Endodermal cell (in vitro differentiated cells): ENCODE results near the gene MMEL1. TPM values are rescaled to one million over a fixed set of nuclear protein-coding genes. Genes with fewer than 3 reads are reported as not detected.

Experiments
- DNase-seq: peaks from one replicate; pipeline ENCODE4 v3.0.0-alpha.2; 2017
- H3K27ac ChIP-seq: 2 replicates; pipeline ENCODE4 v1.5.1; 2013; ENCODE audit warnings: mild to moderate bottlenecking, low read depth, low read length, moderate library complexity
- H3K27me3 ChIP-seq: 2 replicates; pipeline ENCODE4 v1.6.1; 2013; ENCODE audit warnings: mild to moderate bottlenecking, low read length, moderate library complexity; ENCODE audit not compliant: insufficient read depth, control insufficient read depth, poor library complexity, severe bottlenecking
- H3K36me3 ChIP-seq: 2 replicates; pipeline ENCODE4 v1.7.0; 2013; ENCODE audit warnings: mild to moderate bottlenecking, low read length, moderate library complexity; ENCODE audit not compliant: control insufficient read depth, insufficient read depth
- H3K4me1 ChIP-seq: one replicate; pipeline ENCODE4 v1.7.0; 2013; ENCODE audit warnings: low read length; ENCODE audit not compliant: control insufficient read depth, insufficient read depth
- H3K4me3 ChIP-seq: 2 replicates; pipeline ENCODE4 v1.5.1; 2013; ENCODE audit warnings: mild to moderate bottlenecking, low read length, moderate library complexity
- H3K9ac ChIP-seq: 2 replicates; pipeline ENCODE4 v1.6.1; 2013; ENCODE audit warnings: mild to moderate bottlenecking, low read length, moderate library complexity; ENCODE audit not compliant: poor library complexity, severe bottlenecking; ENCODE audit errors: extremely low read depth
- H3K9me3 ChIP-seq: 2 replicates; pipeline ENCODE4 v1.6.1; 2013; ENCODE audit warnings: mild to moderate bottlenecking, low read length, moderate library complexity; ENCODE audit not compliant: control insufficient read depth
- H3K27ac Mint-ChIP-seq: 2 replicates; pipeline ENCODE4 v1.8.0; 2020; ENCODE audit warnings: mixed read lengths
- H3K27me3 Mint-ChIP-seq: 2 replicates; pipeline ENCODE4 v1.8.0; 2021; ENCODE audit warnings: mild to moderate bottlenecking, mixed read lengths; ENCODE audit not compliant: insufficient read depth
- H3K36me3 Mint-ChIP-seq: 2 replicates; pipeline ENCODE4 v1.8.0; 2020; ENCODE audit warnings: low read depth, mixed read lengths
- H3K4me1 Mint-ChIP-seq: 2 replicates; pipeline ENCODE4 v1.8.0; 2020; ENCODE audit warnings: mixed read lengths
- H3K4me3 Mint-ChIP-seq: 2 replicates; pipeline ENCODE4 v1.8.0; 2020; ENCODE audit warnings: mild to moderate bottlenecking, moderate library complexity, mixed read lengths
- H3K9me3 Mint-ChIP-seq: 2 replicates; pipeline ENCODE4 v1.8.0; 2020; ENCODE audit warnings: mild to moderate bottlenecking, mixed read lengths
- WGBS, 2 experiments: methylation state at CpG; one replicate each; pipeline versions ENCODE4 v1.1.5 to v1.1.7; 2013; ENCODE audit warnings: missing lambda C conversion rate in 2 of 2, mixed read lengths in 1 of 2; ENCODE audit not compliant: insufficient coverage in 1 of 2, insufficient read length in 1 of 2; 5-methylcytosine and 5-hydroxymethylcytosine counted together
- total RNA-seq, 2 donors: library from RNA; stranded (reverse); fragmentation: NEBNext Ultra II Directional in 1 of 2; extraction: Animal tissue kit (Norgen Biotek cat#: 25700) in 1 of 2; gene quantifications; 2 replicates in 1 of 2; 3 replicates in 1 of 2; pipeline ENCODE4 v1.2.1, GENCODE V29; 2021
- TF ChIP-seq, protein P1 (sequence below): fragments of 200-600 bp; sonication (generic); conservative IDR thresholded peaks from 2 replicates; pipeline ENCODE4 v1.5.0; 2021; ENCODE audit warnings: antibody characterized with exemption, mild to moderate bottlenecking

The MMEL1 gene
- total RNA-seq, 2 donors from 2014 or later, result 0.42 TPM; not detected in 1

DNA sequence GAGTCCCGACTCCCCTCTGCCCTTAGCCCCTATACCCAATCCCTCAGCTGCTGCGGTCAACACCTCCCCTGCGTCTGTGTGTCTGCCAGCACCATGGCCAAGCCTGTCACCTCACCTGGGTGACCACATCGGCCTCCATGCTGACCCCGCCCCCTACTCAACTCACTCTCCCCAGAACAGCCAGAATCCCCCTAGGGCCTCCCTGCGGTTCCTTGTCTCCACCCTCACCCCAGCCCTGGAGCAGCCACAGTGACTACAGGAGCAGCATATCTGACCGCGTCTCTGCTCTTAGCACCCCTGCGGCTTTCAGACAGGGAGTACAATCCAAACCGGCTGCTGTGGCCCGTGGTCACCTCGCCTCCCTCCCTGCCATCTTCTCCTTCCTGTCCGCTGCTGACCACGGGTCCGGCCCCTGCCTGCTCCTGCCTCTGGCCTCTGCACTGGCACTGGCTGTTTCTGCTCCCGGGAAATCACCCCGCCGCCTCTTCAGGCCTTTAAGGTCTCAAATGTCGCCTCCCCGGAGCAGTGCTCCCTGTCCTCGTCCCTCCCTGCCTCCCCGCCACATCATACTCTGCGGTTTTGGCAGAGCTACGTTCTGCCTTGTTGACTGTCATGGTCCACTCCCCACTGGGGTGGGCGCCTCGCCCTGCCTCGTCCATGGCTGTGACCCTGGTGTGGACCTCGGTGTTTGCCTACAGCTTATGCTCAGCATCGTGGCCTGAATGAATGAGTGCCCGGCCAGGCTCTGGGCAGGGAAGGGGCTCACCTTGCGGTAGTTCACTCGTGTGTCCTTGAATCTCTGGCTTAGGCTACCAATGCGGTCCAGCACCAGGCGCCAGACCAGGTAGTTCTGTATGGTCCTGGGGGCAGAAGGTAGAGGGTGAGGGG, 35.1 kb downstream of the MMEL1 start:
- DNase-seq, result peak; percentile 42
- H3K9me3 ChIP-seq, result no peaks in the 10 kb centered on the region
- no peaks in the 10 kb centered on the region for H3K27me3 ChIP-seq
- H3K27me3 Mint-ChIP-seq, result peaks cover under 1% of the 10 kb centered on the region
- H3K9ac ChIP-seq, result no peak overlapping the region
- WGBS, 2 experiments, result 83 to 84% methylated on average over 30 to 34 of the region's 34 CpGs
- H3K27ac Mint-ChIP-seq, result no peak overlapping the region
- H3K4me3 ChIP-seq, result no peak overlapping the region
- H3K4me1 ChIP-seq, result no peaks in the 10 kb centered on the region
- no peaks in the 10 kb centered on the region for H3K36me3 ChIP-seq
- no peaks in the 10 kb centered on the region for H3K36me3 Mint-ChIP-seq
- H3K27ac ChIP-seq, result no peak overlapping the region
- TF ChIP-seq, protein P1, sequence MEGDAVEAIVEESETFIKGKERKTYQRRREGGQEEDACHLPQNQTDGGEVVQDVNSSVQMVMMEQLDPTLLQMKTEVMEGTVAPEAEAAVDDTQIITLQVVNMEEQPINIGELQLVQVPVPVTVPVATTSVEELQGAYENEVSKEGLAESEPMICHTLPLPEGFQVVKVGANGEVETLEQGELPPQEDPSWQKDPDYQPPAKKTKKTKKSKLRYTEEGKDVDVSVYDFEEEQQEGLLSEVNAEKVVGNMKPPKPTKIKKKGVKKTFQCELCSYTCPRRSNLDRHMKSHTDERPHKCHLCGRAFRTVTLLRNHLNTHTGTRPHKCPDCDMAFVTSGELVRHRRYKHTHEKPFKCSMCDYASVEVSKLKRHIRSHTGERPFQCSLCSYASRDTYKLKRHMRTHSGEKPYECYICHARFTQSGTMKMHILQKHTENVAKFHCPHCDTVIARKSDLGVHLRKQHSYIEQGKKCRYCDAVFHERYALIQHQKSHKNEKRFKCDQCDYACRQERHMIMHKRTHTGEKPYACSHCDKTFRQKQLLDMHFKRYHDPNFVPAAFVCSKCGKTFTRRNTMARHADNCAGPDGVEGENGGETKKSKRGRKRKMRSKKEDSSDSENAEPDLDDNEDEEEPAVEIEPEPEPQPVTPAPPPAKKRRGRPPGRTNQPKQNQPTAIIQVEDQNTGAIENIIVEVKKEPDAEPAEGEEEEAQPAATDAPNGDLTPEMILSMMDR, result no peak
- H3K9me3 Mint-ChIP-seq, result peaks cover 7% of the 10 kb centered on the region
- peaks cover 2% of the 10 kb centered on the region for H3K4me1 Mint-ChIP-seq
- no peak overlapping the region for H3K4me3 Mint-ChIP-seq

- Mint-ChIP-seq H3K36me3 (no peaks in the 10 kb centered on the region), H3K27ac (no peak overlapping the region), H3K27me3 (peaks cover 2% of the 10 kb centered on the region), H3K4me1 (peaks cover 2% of the 10 kb centered on the region), H3K9me3 (peaks cover 10% of the 10 kb centered on the region), H3K4me3 (no peak overlapping the region)
- Histone ChIP-seq H3K4me1 (no peaks in the 10 kb centered on the region), H3K27me3 (no peaks in the 10 kb centered on the region), H3K4me3 (no peak overlapping the region), H3K9ac (no peak overlapping the region), H3K9me3 (no peaks in the 10 kb centered on the region), H3K36me3 (no peaks in the 10 kb centered on the region), H3K27ac (no peak overlapping the region)
- DNase-seq, result peak; percentile 32
- 92 to 97% methylated on average over 13 to 28 of the region's 28 CpGs for WGBS, 2 experiments
- TF ChIP-seq, protein P1, result no peak
Measured at GRCh38 chr1:2596530-2597333, 36.1 kb downstream of the MMEL1 start.

DNA sequence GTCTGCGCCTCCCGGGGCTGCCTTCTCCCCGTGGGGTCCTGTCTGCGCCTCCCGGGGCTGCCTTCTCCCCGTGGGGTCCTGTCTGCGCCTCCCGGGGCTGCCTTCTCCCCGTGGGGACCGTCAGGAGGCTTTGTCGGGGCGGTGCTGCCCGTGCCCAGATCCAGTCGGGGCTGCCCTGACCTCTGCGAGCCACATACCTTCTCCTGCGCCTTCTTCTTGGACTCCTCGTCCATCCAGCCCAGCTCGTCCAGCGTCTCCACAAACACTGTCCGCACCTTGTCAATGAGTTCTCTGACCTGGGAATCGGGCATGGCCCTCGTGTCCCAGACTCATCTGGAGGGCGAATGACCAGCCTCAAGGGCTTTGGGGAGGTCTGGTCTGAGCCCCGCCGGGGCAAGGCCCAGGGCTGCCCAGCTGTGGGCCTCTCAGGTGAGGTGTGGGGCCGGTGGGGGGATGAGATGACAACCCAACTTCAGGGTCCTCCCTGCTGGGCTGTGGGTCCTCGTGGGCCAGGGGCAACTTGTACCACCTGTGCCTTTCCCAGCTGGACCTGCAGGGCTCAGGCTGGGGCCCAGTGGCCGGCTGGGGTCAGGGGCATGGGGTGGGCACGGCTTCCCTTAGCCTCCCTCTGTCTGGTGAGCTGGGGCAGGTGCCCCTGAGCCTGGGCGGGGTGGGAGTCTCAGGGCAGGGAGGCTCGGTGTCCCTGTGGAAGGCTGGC, 36.8 kb downstream of the MMEL1 start:
- no peak overlapping the region for H3K9ac ChIP-seq
- H3K4me3 ChIP-seq, result no peak overlapping the region
- peaks cover 2% of the 10 kb centered on the region for H3K27me3 Mint-ChIP-seq
- no peaks in the 10 kb centered on the region for H3K9me3 ChIP-seq
- no peak overlapping the region for H3K27ac ChIP-seq
- H3K4me1 Mint-ChIP-seq, result peaks cover 2% of the 10 kb centered on the region
- no peaks in the 10 kb centered on the region for H3K36me3 ChIP-seq
- H3K27me3 ChIP-seq, result no peaks in the 10 kb centered on the region
- no peaks in the 10 kb centered on the region for H3K4me1 ChIP-seq
- H3K27ac Mint-ChIP-seq, result no peak overlapping the region
- H3K4me3 Mint-ChIP-seq, result no peak overlapping the region
- WGBS, 2 experiments, result 89 to 94% methylated on average over 16 to 31 of the region's 31 CpGs
- peak; percentile 38 for DNase-seq
- peaks cover 17% of the 10 kb centered on the region for H3K9me3 Mint-ChIP-seq
- peaks cover 3% of the 10 kb centered on the region for H3K36me3 Mint-ChIP-seq
- TF ChIP-seq, protein P1, result no peak
